Measurements from ENCODE around the gene SLC9C1.

SLC9C1 gene

GRCh38 chr3:112306825-112307224, 12.8 kb upstream of the SLC9C1 start:
- no peak for DNase-seq (ENCODE audit: low read depth)

- DNase-seq (ENCODE audit: low read depth) = no peak
Observed at GRCh38 chr3:112304611-112305010, 10.6 kb upstream of the SLC9C1 start.

GRCh38 chr3:112303764-112304325, 9.8 kb upstream of the SLC9C1 start:
- no peak for DNase-seq (ENCODE audit: low read depth)

GRCh38 chr3:112302881-112303763, 9.1 kb upstream of the SLC9C1 start:
- DNase-seq (ENCODE audit: low read depth) = no peak

DNA sequence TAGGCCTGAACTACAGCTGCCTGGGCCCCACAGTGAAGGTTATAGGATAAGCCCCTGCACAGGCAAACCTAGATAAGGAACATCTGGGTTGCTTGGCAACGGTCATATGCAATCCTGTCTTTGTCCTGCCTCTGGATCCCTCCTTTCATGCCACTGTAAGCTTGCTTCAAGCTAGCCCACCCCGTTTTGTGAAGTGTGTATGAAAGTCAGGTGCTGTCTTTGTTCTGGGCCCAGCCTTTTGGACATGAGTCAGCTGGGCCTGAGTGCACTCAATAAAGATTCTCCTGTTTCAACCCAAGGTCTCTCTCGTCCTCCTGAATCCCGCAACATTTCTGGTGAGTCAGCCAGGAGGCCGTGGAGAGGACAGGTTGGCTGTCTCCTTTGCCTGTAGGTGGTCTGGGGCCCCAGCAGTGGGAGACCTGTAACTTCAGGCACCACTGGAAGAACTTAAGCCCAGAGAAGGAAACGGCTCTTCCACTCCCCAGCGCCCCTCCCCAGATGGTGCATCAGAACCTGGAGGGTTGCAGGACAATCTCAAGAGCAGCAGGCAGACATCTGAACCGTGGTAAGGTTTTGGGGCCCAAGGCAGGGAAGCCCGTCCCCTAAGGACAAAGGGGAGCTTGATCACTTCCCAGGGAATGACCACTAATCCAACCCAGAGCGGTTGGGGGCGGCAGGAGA, 8.3 kb upstream of the SLC9C1 start:
- no peak for DNase-seq (ENCODE audit: low read depth)

DNA sequence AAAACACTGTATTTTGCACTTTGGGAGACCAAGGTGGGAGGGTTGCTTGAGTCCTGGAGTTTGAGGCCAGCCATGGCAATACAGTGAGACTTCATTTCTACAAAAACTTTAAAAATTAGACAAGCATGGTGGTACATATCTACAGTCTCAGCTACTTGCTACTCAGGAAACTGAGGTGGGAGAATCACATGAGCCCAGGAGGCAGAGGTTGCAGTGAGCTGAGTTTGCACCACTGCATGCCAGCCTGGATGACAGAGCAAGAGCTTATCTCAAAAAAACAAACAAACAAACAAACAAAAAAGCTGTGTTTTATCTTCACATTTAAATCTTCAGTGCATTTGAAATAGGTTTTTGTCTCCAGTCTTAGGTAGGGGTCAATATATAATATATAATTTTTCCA, 4.8 kb upstream of the SLC9C1 start:
- DNase-seq (ENCODE audit: low read depth) = no peak

DNA sequence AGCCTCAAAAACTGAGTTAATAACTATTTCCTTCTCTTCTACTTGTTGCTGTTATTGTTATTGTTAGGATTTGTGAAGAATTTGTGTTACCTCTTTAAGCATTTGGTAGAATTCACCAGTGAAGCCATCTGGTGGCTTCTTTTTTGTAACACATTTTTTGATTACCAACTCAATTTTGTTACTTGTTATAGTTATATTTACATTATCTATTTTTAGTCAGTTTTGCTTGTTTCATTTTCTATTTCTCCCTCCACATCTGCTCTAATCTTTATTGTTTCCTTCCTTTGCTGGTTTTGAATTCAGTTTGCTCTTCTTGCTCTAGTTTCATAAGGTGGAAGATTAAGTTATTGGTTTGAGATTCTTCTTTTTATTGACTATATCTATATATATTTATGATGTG, 3.7 kb upstream of the SLC9C1 start:
- no peak for DNase-seq (ENCODE audit: low read depth)

GRCh38 chr3:112289011-112289410, 5.0 kb downstream of the SLC9C1 start:
- no peak for DNase-seq (ENCODE audit: low read depth)

DNA sequence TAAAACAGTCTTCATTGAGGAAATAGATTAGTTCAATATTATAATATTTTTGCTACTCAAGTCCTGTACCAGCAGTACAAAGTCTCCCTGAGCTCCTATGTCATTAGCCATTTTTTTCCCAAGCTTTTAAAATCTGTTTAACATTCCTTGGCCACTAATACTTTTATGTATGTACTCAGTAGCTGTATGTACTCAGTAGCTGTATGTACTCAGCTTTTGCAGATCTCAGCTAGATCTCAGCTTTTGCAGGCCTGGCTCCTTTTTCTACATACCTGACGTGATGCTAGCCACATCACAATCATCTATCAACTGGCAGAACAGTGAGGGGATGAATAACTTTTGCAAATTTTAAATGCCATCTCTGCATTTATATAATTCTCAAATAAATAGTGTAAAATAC, 13.8 kb downstream of the SLC9C1 start:
- DNase-seq (ENCODE audit: low read depth) = no peak

DNA sequence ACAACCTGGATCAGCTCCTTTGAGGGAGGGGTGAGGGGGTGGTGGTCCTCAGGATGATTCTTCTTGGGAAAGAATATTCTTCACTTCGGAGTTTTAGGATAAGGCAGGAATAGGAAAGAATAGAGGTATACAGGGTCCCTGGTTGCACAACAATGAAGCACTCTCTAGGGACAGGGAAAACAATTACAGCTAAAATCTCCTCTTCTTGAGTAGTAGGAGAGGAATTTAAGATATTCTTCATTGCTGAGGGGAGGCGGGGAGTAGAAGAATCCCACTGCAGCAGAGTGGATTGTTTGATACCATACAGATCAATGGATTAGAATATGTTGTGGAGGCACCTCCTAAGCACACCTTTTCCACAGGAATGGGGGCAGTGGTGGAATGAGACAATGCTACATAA, 20.5 kb downstream of the SLC9C1 start:
- no peak for DNase-seq (ENCODE audit: low read depth)

GRCh38 chr3:112261742-112262141, 32.3 kb downstream of the SLC9C1 start:
- no peak for DNase-seq (ENCODE audit: low read depth)

DNA sequence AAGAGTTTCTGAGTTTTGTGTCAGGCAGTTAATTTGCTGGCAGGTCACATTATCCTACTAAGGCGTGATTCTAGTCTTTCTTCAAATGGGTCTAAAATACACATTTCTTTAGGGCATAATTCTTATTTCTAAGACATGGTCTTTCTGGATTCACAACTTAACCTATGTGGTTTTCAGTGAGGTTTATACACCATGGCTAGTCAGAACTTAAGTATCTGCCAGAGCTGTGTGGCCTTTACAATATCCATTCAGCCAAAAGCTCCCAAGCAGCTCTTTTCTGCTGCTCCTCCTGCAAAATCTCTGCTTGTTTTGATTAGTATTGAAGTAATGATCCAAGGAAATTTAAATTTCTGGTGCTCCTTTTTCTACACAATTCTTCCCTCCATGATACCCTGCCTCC, 33.5 kb downstream of the SLC9C1 start:
- DNase-seq (ENCODE audit: low read depth) = no peak

GRCh38 chr3:112253301-112253971, 40.6 kb downstream of the SLC9C1 start:
- no peak for DNase-seq (ENCODE audit: low read depth)

DNA sequence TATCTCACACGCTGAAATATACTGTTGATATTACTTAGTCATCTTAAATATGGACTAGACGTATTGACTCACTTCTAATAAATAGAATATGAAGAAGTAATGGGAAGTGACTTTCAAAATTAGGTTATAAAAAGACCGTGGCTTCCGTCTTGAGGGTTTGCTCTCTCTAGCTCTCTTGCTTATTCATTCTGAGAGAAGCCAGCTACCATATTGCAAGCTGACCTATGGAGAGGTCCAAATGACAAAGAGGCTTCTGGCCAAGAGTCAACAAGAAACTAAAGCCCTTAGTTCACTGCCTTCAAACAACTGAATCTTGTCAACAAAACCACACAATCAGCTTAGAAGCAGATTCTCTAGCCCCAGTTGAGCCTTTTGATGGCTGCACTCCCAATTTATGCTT, 46.1 kb downstream of the SLC9C1 start:
- DNase-seq (ENCODE audit: low read depth) = no peak

DNA sequence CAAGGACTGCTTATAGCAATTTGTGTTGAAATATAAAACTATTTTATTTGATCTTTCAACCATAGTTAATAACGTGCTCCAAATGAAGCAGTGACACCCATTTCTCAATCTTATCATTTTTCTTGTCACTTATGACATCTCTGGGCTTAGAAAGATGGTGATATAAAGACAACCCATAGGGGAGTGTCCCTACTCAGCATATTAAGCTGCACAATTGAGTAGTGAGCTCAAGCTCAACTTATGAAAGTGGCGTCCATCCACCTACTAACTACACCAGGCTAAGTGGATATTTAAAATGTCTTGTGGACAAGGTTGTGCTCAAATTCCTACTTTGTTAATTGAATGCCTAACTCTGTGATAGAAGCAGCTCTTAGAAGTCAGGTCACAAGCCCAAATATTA, 46.7 kb downstream of the SLC9C1 start:
- no peak for DNase-seq (ENCODE audit: low read depth)

GRCh38 chr3:112233083-112233482, 60.9 kb downstream of the SLC9C1 start:
- no peak for DNase-seq (ENCODE audit: low read depth)

DNA sequence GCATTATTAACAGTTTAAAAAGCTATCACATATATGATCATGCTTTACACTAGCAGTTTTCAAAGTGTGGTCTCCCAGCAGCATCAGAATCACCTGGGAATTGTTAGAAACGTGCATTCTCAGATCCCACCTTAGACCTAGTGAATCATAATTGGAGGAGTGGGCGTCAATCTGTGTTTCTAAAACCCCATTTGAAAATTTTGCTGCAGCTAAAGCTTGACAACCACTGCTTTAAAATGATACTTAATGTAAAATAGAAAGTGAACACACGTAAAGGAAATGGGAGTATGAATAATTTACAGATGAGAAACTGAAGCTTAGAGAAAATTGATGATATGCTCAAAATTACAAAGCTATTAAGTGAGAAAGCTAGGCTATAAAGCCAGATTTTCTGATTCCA, 62.3 kb downstream of the SLC9C1 start:
- no peak for DNase-seq (ENCODE audit: low read depth)

DNA sequence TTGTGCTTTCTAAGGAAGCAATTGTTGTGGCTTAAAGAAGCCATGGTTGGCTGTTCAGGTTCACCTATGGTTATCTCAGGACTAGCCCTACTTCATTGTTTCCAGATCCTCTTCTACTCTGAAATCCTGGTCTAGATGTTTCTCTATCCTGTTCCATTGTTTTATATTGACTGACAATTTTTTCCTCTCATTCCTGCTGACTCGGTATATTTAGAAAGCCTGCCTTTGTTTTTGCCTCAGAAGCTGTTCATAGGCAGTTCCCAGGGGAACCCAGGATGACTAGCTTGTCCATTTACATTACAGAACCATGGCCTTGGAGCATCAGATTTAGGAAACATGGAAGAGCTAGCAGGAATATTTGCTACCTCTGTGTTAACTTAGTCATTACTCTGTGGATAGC, 64.0 kb downstream of the SLC9C1 start:
- DNase-seq (ENCODE audit: low read depth) = no peak

- no peak for DNase-seq (ENCODE audit: low read depth)
Observed at GRCh38 chr3:112228786-112229185, 65.2 kb downstream of the SLC9C1 start.

- no peak for DNase-seq (ENCODE audit: low read depth)
Observed at GRCh38 chr3:112200317-112200666, 93.7 kb downstream of the SLC9C1 start.

DNA sequence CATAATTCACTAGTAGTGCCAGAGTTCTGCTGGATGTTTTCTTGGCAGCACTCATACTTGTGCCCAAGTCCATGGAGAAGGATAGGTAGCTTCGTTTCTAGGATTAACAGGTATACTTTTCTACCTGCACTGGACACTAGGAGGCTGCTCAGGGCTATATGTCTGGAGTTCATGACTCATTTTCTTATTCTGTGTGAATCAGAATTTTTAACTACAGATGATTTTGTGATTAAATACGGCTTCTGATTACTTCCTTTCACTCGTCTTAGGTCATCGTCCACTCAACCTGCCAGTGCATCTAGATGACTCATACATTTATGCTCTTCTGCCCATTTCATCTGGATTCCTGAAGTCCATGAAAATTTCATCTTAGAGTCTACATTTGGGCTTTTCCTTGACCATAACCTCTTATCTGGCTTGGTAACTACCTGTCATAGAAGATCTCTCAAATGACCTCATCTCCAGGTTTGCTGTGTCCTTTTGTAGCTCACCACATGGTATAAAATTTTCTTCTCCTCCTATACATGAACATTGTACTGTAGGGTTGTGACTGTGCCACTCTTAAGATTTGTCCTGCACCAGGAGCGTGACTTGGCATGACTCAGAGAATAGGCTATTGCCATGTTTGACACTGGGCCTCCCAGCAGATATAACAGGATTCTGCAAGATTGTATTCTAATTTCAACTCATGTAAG, 94.2 kb downstream of the SLC9C1 start:
- no peak for DNase-seq (ENCODE audit: low read depth)

- no peak for DNase-seq (ENCODE audit: low read depth)
Observed at GRCh38 chr3:112197131-112197530, 96.9 kb downstream of the SLC9C1 start.

All from HS-27A (cell line).